GM18505 (cell line): ENCODE measurements around the gene CEND1.
"Not testable (repeated sequence)": the region's sequence is repeated elsewhere in the genome, so short reads cannot be mapped to it uniquely, and the experiment has no call there.

Experiments
- ATAC-seq: cut with Tn5 transposase; IDR thresholded peaks from one replicate; pipeline ENCODE4 v1.9.1; 2021; ENCODE audit not compliant: unreplicated experiment
- POLR2A ChIP-seq: IDR thresholded peaks from 4 replicates; pipeline ENCODE4 v1.6.1; 2011; ENCODE audit warnings: borderline replicate concordance; ENCODE audit not compliant: insufficient read depth, insufficient read length; ENCODE audit errors: extremely low read depth

Gene CEND1

GRCh38 chr11:749731-750130 is 40.2 kb downstream of the CEND1 start:
- no peak for TF ChIP-seq POLR2A
- no peak for ATAC-seq

DNA sequence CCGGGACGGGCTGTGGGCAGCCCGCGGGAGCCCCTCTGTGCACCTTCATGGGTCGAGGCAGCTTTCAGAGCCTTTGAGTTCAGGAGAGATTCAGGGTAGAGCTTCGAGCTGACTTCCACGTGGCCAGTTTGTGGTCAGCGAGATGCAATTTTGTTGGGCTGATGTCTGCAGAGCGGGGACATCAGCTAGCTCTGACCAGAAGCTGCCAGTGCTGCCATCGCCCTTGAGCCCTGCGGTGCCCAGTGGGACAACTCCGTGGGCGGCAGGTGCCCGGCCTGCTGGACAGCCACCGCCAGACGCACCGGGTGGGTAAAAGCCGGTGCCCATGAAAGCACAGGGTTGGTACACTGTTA is 41.9 kb downstream of the CEND1 start:
- ATAC-seq: no peak
- no peak for TF ChIP-seq POLR2A

DNA sequence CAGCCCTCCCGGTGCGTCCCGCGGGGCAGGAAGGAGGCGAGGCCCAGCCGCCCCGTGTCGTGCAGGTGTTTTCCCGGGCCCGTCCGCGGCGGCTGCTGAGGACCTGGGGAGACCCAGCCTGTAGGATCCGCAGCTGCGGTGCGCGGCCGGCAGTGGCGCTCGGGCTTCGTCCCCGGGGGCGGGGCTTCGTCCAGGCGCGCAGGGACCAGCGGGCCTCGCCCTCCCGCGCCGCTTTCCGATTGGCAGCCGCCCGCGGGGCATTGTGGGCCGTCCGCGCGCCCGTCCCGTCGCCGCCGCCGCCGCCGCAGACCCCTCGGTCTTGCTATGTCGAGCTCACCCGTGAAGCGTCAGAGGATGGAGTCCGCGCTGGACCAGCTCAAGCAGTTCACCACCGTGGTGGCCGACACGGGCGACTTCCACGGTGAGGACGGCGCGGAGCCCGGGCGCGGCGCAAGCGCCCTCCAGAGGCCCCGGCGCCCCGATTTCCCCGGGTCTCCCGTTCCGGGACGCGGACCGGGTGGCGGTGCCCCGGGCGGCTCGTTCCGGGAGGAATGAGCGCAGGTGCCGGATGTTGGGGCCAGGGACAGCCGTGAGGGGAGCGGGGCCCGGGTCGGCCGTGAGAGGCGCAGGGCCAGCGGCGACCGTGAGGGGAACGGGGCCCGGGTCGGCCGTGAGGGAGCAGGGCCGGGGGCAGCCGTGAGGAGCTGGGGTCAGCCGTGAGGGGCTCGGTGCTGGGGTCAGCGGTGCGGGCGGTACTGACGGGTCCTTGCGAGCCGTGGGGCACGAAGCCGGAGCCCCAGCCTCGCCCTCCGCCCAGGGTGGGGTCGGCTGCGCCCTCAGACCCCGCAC is 42.5 kb downstream of the CEND1 start, which contains the start of gene TALDO1:
TALDO1 (plus strand) TSS at position 307 of the 849 bp plus-strand sequence; CDS start at position 325, 18 bp downstream.
- peak; percentile 86 for ATAC-seq
- peak; percentile 77 for TF ChIP-seq POLR2A

DNA sequence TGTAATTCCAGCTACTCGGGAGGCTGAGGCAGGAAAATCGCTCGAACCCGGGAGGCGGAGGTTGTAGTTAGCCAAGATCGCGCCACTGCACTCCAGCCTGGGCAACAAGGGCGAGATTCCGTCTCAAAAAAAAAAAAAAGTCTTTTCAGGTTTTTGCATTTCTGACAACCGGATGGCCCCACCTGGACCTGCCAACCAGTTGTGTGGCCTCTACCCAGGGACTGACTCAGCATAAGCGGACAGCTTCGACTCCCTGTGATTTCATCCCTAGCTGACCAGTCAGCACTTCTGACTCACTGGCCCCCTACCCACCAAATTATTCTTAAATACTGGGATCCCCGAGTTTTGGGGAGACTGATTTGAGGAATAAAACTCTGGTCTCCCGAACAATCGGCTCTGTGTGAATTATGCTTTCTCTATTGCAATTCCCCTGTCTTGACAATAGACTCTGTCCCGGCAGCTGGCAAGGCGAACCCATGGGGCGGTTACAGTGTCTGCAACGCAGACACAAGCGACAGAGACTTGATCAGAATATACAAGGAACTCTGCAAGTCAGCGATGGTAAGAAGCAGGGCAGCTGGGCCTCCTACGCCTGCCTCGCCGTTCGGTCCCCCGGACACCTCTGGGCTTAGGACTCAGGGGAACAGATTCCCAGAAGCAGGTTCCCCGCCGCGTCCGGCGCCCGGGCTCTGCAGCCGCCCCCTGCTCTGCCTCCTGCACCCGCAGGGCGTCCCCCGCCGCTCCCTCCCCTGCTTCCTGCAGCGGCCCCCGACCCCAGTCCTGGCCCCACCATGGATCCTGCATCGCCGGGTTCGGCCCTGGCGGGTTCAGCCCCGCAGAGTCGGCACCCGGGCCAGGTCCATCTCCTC is 43.4 kb downstream of the CEND1 start:
- no peak for TF ChIP-seq POLR2A
- ATAC-seq: peak; percentile 26

GRCh38 chr11:745428-745827 is 44.5 kb downstream of the CEND1 start:
- no peak for ATAC-seq

DNA sequence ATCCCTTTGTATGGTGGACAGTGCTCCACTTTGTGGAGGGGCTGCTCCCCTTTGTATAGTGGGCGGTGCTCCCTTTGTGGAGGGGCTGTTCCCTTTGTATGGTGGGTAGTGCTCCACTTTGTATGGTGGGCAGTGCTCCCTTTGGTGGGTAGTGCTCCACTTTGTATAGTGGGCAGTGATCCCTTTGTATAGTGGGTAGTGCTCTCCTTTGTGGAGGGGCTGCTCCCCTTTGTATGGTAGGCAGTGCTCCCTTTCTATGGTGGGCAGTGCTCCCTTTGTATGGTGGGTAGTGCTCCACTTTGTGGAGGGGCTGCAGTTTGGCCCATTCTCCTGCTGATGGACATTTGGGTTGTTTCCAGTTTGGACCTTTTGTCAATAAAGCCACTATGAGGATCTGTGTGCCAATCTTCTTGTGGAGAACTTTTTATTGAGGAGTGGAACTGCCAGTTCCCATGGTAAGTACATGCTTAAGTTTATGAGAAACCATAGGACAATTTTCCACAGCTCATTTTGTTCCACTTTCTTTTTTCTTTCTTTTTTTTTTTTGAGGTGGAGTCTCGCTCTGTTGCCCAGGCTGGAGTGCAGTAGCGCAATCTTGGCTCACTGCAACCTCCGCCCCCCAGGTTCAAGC is 47.2 kb downstream of the CEND1 start:
- no peak for ATAC-seq

More at GRCh38 chr11:745428-745827, 44.5 kb downstream of the CEND1 start:
- no peak for TF ChIP-seq POLR2A

GRCh38 chr11:742156-742546 is 47.7 kb downstream of the CEND1 start:
- TF ChIP-seq POLR2A: no peak
- ATAC-seq: no peak

More for the DNA sequence above, 47.2 kb downstream of the CEND1 start:
- no peak for TF ChIP-seq POLR2A

- not testable (repeated sequence) for ATAC-seq
Measured at GRCh38 chr11:737899-738298, 52.0 kb downstream of the CEND1 start.

DNA sequence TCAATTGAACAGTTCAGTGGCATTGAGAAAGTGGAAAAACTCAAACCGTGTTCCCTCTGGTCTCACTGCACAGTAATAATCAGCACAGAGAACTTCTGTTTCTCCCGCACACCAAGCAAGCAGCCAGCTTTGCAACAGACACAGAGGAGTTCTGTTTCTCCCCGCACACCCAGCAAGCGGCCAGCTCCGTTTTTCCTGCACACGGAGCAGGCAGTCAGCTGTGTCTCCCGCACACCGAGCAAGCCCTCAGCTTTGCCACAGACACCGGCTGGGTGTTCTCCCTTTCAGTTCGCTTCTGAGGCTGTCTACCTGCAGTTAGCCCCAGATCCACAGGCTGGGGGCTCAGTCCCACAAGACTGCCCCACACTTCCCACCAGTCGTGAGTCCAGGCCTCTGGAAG is 52.5 kb downstream of the CEND1 start:
- TF ChIP-seq POLR2A: no peak
- no peak for ATAC-seq
